CD4-positive, alpha-beta T cell (primary cell): ENCODE results near the gene GPX8. TPM values are rescaled to one million over a fixed set of nuclear protein-coding genes. Genes with fewer than 3 reads are reported as not detected.

Experiments used
- ATAC-seq: fragments of 200-7000 bp; cut with Tn5 transposase; one replicate; pipeline ENCODE4 v1.10.0; 2022; ENCODE audit warnings: mild to moderate bottlenecking; ENCODE audit not compliant: poor library complexity
- CTCF ChIA-PET: fragments of 350-600 bp; sonication (Branson Sonifier 250); formaldehyde crosslinking; loops from one replicate; lab custom pipeline; 2021; ENCODE audit warnings: antibody characterized with exemption, inconsistent platforms; lab: Charles Lee
- POLR2A ChIA-PET: fragments of 350-600 bp; sonication (Branson Sonifier 250); formaldehyde crosslinking; loops from one replicate; lab custom pipeline; 2021; ENCODE audit warnings: antibody characterized with exemption, inconsistent platforms; lab: Charles Lee
- DNase-seq, 14 experiments: peaks; one replicate each; pipeline ENCODE4 v3.0.0-alpha.2; 2013 to 2020; ENCODE audit warnings: mixed read lengths in 2 of 14
- H3K27ac ChIP-seq, 2 donors: one replicate each; pipeline versions ENCODE4 v1.5.1 to v1.7.0; 2013; ENCODE audit warnings: low read length in 2 of 2, low read depth in 1 of 2, mild to moderate bottlenecking in 1 of 2
- H3K27me3 ChIP-seq, 2 experiments: 1 replicate in 1 of 2; 2 replicates in 1 of 2; pipeline versions ENCODE4 v1.6.1 to v1.7.0; 2013; ENCODE audit warnings: low read length in 2 of 2, control low read depth in 1 of 2, mild to moderate bottlenecking in 1 of 2, moderate library complexity in 1 of 2; ENCODE audit not compliant: insufficient read depth in 2 of 2, control insufficient read depth in 1 of 2
- H3K36me3 ChIP-seq: one replicate; pipeline ENCODE4 v1.6.1; 2013; ENCODE audit warnings: low read length, control low read depth; ENCODE audit not compliant: insufficient read depth
- H3K4me1 ChIP-seq: one replicate; pipeline ENCODE4 v1.6.1; 2013; ENCODE audit warnings: low read length, control low read depth; ENCODE audit not compliant: insufficient read depth
- H3K4me3 ChIP-seq: one replicate; pipeline ENCODE4 v1.5.1; 2013; ENCODE audit warnings: mild to moderate bottlenecking, low read length, moderate library complexity
- H3K9me3 ChIP-seq, 2 experiments: 1 replicate in 1 of 2; 2 replicates in 1 of 2; pipeline versions ENCODE4 v1.6.1 to v1.7.0; 2013; ENCODE audit warnings: low read length in 2 of 2, mild to moderate bottlenecking in 2 of 2, control low read depth in 1 of 2, moderate library complexity in 1 of 2; ENCODE audit not compliant: control insufficient read depth in 1 of 2, insufficient read depth in 1 of 2
- H3K27ac Mint-ChIP-seq: one replicate; pipeline ENCODE4 v1.8.0; 2020; ENCODE audit warnings: mixed read lengths
- H3K27me3 Mint-ChIP-seq: one replicate; pipeline ENCODE4 v1.8.0; 2021; ENCODE audit warnings: mixed read lengths
- H3K36me3 Mint-ChIP-seq: one replicate; pipeline ENCODE4 v1.8.0; 2021; ENCODE audit warnings: low read depth, mixed read lengths
- H3K4me1 Mint-ChIP-seq: one replicate; pipeline ENCODE4 v1.8.0; 2021; ENCODE audit warnings: low read depth, mixed read lengths
- H3K4me3 Mint-ChIP-seq: one replicate; pipeline ENCODE4 v1.8.0; 2020; ENCODE audit warnings: mild to moderate bottlenecking, mixed read lengths
- H3K9me3 Mint-ChIP-seq: one replicate; pipeline ENCODE4 v1.8.0; 2020; ENCODE audit warnings: mixed read lengths
- CTCF ChIP-seq: fragments of 200-600 bp; IDR thresholded peaks from one replicate; pipeline ENCODE4 v1.8.0; 2022; ENCODE audit warnings: antibody characterized with exemption, mild to moderate bottlenecking
- intact Hi-C, 2 experiments: fragments of 100-400 bp; cut with DNase I in 1 of 2; cut with micrococcal nuclease in 1 of 2; formaldehyde crosslinking; loops; one replicate each; pipeline versions ENCODE4 v1.15.1 to v1.9.0; 2023 to 2025; cut with DNase I, micrococcal nuclease
- total RNA-seq, 174 experiments: library from RNA in 2 of 174; stranded (reverse) in 2 of 174; gene quantifications; one replicate each; pipeline ENCODE4 v1.2.3 and lab custom pipeline; 2021 to 2026

GPX8 gene
- total RNA-seq, 2 experiments from 2014 or later: not detected

- Histone ChIP-seq H3K4me3 (no peak overlapping the region), H3K9me3 (peaks cover 0 to 4% of the 10 kb centered on the region in 2 experiments), H3K36me3 (no peaks in the 10 kb centered on the region), H3K27me3 (no peaks in the 10 kb centered on the region), H3K4me1 (peaks cover 9% of the 10 kb centered on the region), H3K27ac (no peak overlapping the region)
- ATAC-seq: no peak
- H3K4me3 Mint-ChIP-seq: no peak overlapping the region
- H3K27me3 Mint-ChIP-seq: no peaks in the 10 kb centered on the region
- H3K4me1 Mint-ChIP-seq: peaks cover 11% of the 10 kb centered on the region
- DNase-seq: no peak
- H3K9me3 Mint-ChIP-seq: no peaks in the 10 kb centered on the region
- no peaks in the 10 kb centered on the region for H3K36me3 Mint-ChIP-seq
- ChIA-PET CTCF (no interaction called here), POLR2A (no interaction called here)
- H3K27ac Mint-ChIP-seq: no peak overlapping the region
- intact Hi-C loops: no loop called here
- TF ChIP-seq CTCF: no peak
These were observed 23.4 kb upstream of the GPX8 start for GRCh38 chr5:55136521-55136920.

GRCh38 chr5:55140908-55141665 lies 18.9 kb upstream of the GPX8 start:
- ATAC-seq: no peak

More at GRCh38 chr5:55140908-55141665, 18.9 kb upstream of the GPX8 start:
- H3K9me3 ChIP-seq: no peaks in the 10 kb centered on the region
- peaks cover 11% of the 10 kb centered on the region for H3K4me1 Mint-ChIP-seq
- DNase-seq: no peak
- no peaks in the 10 kb centered on the region for H3K36me3 ChIP-seq
- no peaks in the 10 kb centered on the region for H3K27me3 Mint-ChIP-seq
- H3K4me3 ChIP-seq: no peak overlapping the region
- no peak overlapping the region for H3K4me3 Mint-ChIP-seq
- no peaks in the 10 kb centered on the region for H3K36me3 Mint-ChIP-seq
- intact Hi-C loops: loop anchor here in 1 of 2 experiments (5.0 kb wide), 1 partner anchor 34 kb away; no protein-coding TSS in a partner anchor
- H3K27ac ChIP-seq: no peak overlapping the region
- peaks cover 12% of the 10 kb centered on the region for H3K4me1 ChIP-seq
- H3K27ac Mint-ChIP-seq: no peak overlapping the region
- TF ChIP-seq CTCF: no peak
- POLR2A ChIA-PET: interaction anchor here (1.1 kb wide), 1 partner anchor 185 kb away, joined by 3 read pairs; no protein-coding TSS in a partner anchor
- CTCF ChIA-PET: no interaction called here
- H3K9me3 Mint-ChIP-seq: no peaks in the 10 kb centered on the region
- H3K27me3 ChIP-seq: no peaks in the 10 kb centered on the region
